Liver (tissue), 3 donors: ENCODE data around the gene ITIH4.

Experiments used
- ATF3 ChIP-seq: IDR thresholded peaks from 2 replicates; pipeline ENCODE4 v1.6.1; 2016; ENCODE audit warnings: antibody characterized with exemption
- CTCF ChIP-seq: fragments of 150-350 bp; IDR thresholded peaks from 2 replicates; pipeline ENCODE4 v1.5.1; 2017; ENCODE audit warnings: improper control_type of control experiment, low read depth, low read length; ENCODE audit not compliant: missing input control
- donor health status: healthy.
- donor health status: healthy.

- TF ChIP-seq CTCF (no peak), ATF3 (no peak)
Measured at GRCh38 chr3:52763466-52763865, 67.0 kb downstream of the ITIH4 start.
